HG03045 (cell line): Measurements from ENCODE around the gene FFAR1.

Experiments
- ATAC-seq: cut with Tn5 transposase; IDR thresholded peaks from one replicate; pipeline ENCODE4 v1.9.1; 2021; ENCODE audit warnings: mild to moderate bottlenecking, moderate library complexity; ENCODE audit not compliant: unreplicated experiment

FFAR1 gene

GRCh38 chr19:35383536-35383935 is 35.8 kb downstream of the FFAR1 start:
- ATAC-seq, result no peak

- ATAC-seq, result no peak
Observed at GRCh38 chr19:35388277-35389054, 40.8 kb downstream of the FFAR1 start.

GRCh38 chr19:35389192-35389861 is 41.6 kb downstream of the FFAR1 start:
- no peak for ATAC-seq

GRCh38 chr19:35392742-35393715 is 45.3 kb downstream of the FFAR1 start:
- no peak for ATAC-seq

- ATAC-seq, result no peak
Observed at GRCh38 chr19:35395382-35396199, 47.9 kb downstream of the FFAR1 start.

- ATAC-seq, result no peak
Observed at GRCh38 chr19:35396240-35396885, 48.7 kb downstream of the FFAR1 start.

GRCh38 chr19:35397064-35397463 is 49.4 kb downstream of the FFAR1 start:
- no peak for ATAC-seq
